Uterus (tissue), 4 donors: ENCODE results near the gene IFRD1. TPM values are rescaled to one million over a fixed set of nuclear protein-coding genes. Genes with fewer than 3 reads are reported as not detected.
"Not testable (repeated sequence)": the region's sequence is repeated elsewhere in the genome, so short reads cannot be mapped to it uniquely, and the experiment has no call there.

ENCODE experiments used
- DNase-seq, 2 donors: peaks; one replicate each; pipeline ENCODE4 v3.0.0-alpha.2; 2019 to 2020
- H3K27ac ChIP-seq, 2 donors: fragments of 200-600 bp; sonication (generic); 1 replicate in 1 of 2; 2 replicates in 1 of 2; pipeline ENCODE4 v1.5.1; 2016 to 2018
- H3K27me3 ChIP-seq, 2 donors: fragments of 200-600 bp; sonication (generic); one replicate each; pipeline ENCODE4 v1.5.1; 2018 to 2019; ENCODE audit warnings: control low read depth in 1 of 2
- H3K36me3 ChIP-seq, 2 donors: fragments of 200-600 bp; sonication (generic); one replicate each; pipeline ENCODE4 v1.5.1; 2019; ENCODE audit warnings: control low read depth in 1 of 2
- H3K4me1 ChIP-seq, 2 donors: fragments of 200-600 bp; sonication (generic); one replicate each; pipeline ENCODE4 v1.5.1; 2018 to 2019; ENCODE audit warnings: control low read depth in 1 of 2
- H3K4me3 ChIP-seq, 2 donors: fragments of 200-600 bp; sonication (generic); 1 replicate in 1 of 2; 2 replicates in 1 of 2; pipeline ENCODE4 v1.5.1; 2018 to 2019; ENCODE audit warnings: mild to moderate bottlenecking in 1 of 2
- H3K9me3 ChIP-seq, 2 donors: fragments of 200-600 bp; sonication (generic); one replicate each; pipeline ENCODE4 v1.5.1; 2019; ENCODE audit warnings: control low read depth in 1 of 2
- CTCF ChIP-seq, 4 experiments: fragments of 200-600 bp in 2 of 4; fragments of 450-650 bp in 2 of 4; sonication (generic) in 2 of 4; IDR thresholded peaks; one replicate each; pipeline ENCODE4 v1.5.1; 2016 to 2019; ENCODE audit warnings: antibody characterized with exemption in 4 of 4, mild to moderate bottlenecking in 2 of 4, moderate library complexity in 1 of 4
- POLR2A ChIP-seq, 2 donors: fragments of 450-650 bp; IDR thresholded peaks; one replicate each; pipeline ENCODE4 v1.6.1; 2016; ENCODE audit warnings: antibody characterized with exemption in 2 of 2, mild to moderate bottlenecking in 1 of 2, moderate library complexity in 1 of 2
- intact Hi-C: fragments of 100-400 bp; cut with DNase I; formaldehyde crosslinking; loops from one replicate; pipeline ENCODE4 v1.15.1; 2023; ENCODE audit warnings: low total_unique reads
- total RNA-seq, 4 donors: library from RNA; depleted of rRNA in 3 of 4; stranded (reverse); fragments of >200 nt in 3 of 4; gene quantifications; one replicate each; pipeline versions ENCODE4 v1.1.0 to v1.2.4, GENCODE V29; 2014 to 2023
- donor health status: DM: yes; HTN: yes; CAD: no.

Gene IFRD1
- total RNA-seq, 4 donors from 2014 or later = 26.4 to 60.1 (median 36.3) TPM

- H3K27ac ChIP-seq = peak overlapping the region; percentile 98 to 100
- peak; percentile 27 to 38 for DNase-seq
- intact Hi-C loops = no loop called here
- H3K36me3 ChIP-seq = peaks cover 2 to 3% of the 10 kb centered on the region in 2 donors
- TF ChIP-seq POLR2A (IDR thresholded peaks at IDR 0.05) (no peak), CTCF (IDR thresholded peaks at IDR 0.05) (no peak)
- peak overlapping the region in 1 of 2 donors; percentile 99 for H3K4me3 ChIP-seq
- no peaks in the 10 kb centered on the region for H3K9me3 ChIP-seq
- no peaks in the 10 kb centered on the region for H3K27me3 ChIP-seq
- H3K4me1 ChIP-seq = peaks cover 4 to 11% of the 10 kb centered on the region in 2 donors
Observed at GRCh38 chr7:112452102-112452888, 2.0 kb downstream of the IFRD1 start.

GRCh38 chr7:112453505-112454171, 3.4 kb downstream of the IFRD1 start:
- Histone ChIP-seq H3K9me3 (no peaks in the 10 kb centered on the region), H3K4me1 (peaks cover 4 to 11% of the 10 kb centered on the region in 2 donors), H3K36me3 (peaks cover 2 to 3% of the 10 kb centered on the region in 2 donors), H3K27ac (peak overlapping the region; percentile 98 to 100), H3K4me3 (peak overlapping the region in 1 of 2 donors; percentile 3), H3K27me3 (no peaks in the 10 kb centered on the region)
- intact Hi-C loops = no loop called here
- TF ChIP-seq POLR2A (IDR thresholded peaks at IDR 0.05) = no peak
- DNase-seq = no peak

GRCh38 chr7:112454191-112454590, 3.9 kb downstream of the IFRD1 start:
- Histone ChIP-seq H3K27ac (peak overlapping the region; percentile 98 to 100), H3K4me3 (peak overlapping the region in 1 of 2 donors; percentile 3), H3K4me1 (peaks cover 4 to 11% of the 10 kb centered on the region in 2 donors)
- intact Hi-C loops, H3K9me3 ChIP-seq, DNase-seq, H3K36me3 ChIP-seq, H3K27me3 ChIP-seq: not testable (repeated sequence)

GRCh38 chr7:112459645-112460044, 9.4 kb downstream of the IFRD1 start:
- no peak overlapping the region for H3K27ac ChIP-seq
- H3K4me1 ChIP-seq = no peaks in the 10 kb centered on the region
- no peaks in the 10 kb centered on the region for H3K27me3 ChIP-seq
- H3K36me3 ChIP-seq = peaks cover 2 to 3% of the 10 kb centered on the region in 2 donors
- no peak for DNase-seq
- H3K4me3 ChIP-seq = no peak overlapping the region
- TF ChIP-seq POLR2A (IDR thresholded peaks at IDR 0.05) = no peak
- TF ChIP-seq CTCF (IDR thresholded peaks at IDR 0.05) = no peak
- no peaks in the 10 kb centered on the region for H3K9me3 ChIP-seq
- intact Hi-C loops = no loop called here

GRCh38 chr7:112462236-112462635, 12.0 kb downstream of the IFRD1 start:
- H3K4me1 ChIP-seq = peaks cover 0 to 3% of the 10 kb centered on the region in 2 donors
- no peak for TF ChIP-seq CTCF (IDR thresholded peaks at IDR 0.05)
- no peak for TF ChIP-seq POLR2A (IDR thresholded peaks at IDR 0.05)
- peak overlapping the region in 1 of 2 donors; percentile 5 for H3K27ac ChIP-seq
- intact Hi-C loops = no loop called here
- H3K9me3 ChIP-seq = no peaks in the 10 kb centered on the region
- no peaks in the 10 kb centered on the region for H3K36me3 ChIP-seq
- H3K4me3 ChIP-seq = no peak overlapping the region
- no peaks in the 10 kb centered on the region for H3K27me3 ChIP-seq
- peak in 1 of 2 donors; percentile 36 for DNase-seq

- no peak for DNase-seq
- H3K4me3 ChIP-seq = no peak overlapping the region
- TF ChIP-seq POLR2A (IDR thresholded peaks at IDR 0.05) (no peak), CTCF (IDR thresholded peaks at IDR 0.05) (no peak)
- no peaks in the 10 kb centered on the region for H3K36me3 ChIP-seq
- H3K9me3 ChIP-seq = no peaks in the 10 kb centered on the region
- intact Hi-C loops = no loop called here
- H3K4me1 ChIP-seq = peaks cover 0 to 3% of the 10 kb centered on the region in 2 donors
- H3K27ac ChIP-seq = no peak overlapping the region
- H3K27me3 ChIP-seq = no peaks in the 10 kb centered on the region
Observed at GRCh38 chr7:112467867-112468266, 17.6 kb downstream of the IFRD1 start.
